Eye (tissue), 1 donor: ENCODE results near the gene EIF4A2.

ENCODE experiments used
- DNase-seq: peaks from one replicate; pipeline ENCODE4 v3.0.0-alpha.2; 2015

EIF4A2 gene

GRCh38 chr3:186783058-186783730 is at the start of gene EIF4A2:
TSS of gene EIF4A2 (plus strand) at chr3:186783577. CDS start at chr3:186783611, 34 bp downstream.
- peak; percentile 98 for DNase-seq

DNA sequence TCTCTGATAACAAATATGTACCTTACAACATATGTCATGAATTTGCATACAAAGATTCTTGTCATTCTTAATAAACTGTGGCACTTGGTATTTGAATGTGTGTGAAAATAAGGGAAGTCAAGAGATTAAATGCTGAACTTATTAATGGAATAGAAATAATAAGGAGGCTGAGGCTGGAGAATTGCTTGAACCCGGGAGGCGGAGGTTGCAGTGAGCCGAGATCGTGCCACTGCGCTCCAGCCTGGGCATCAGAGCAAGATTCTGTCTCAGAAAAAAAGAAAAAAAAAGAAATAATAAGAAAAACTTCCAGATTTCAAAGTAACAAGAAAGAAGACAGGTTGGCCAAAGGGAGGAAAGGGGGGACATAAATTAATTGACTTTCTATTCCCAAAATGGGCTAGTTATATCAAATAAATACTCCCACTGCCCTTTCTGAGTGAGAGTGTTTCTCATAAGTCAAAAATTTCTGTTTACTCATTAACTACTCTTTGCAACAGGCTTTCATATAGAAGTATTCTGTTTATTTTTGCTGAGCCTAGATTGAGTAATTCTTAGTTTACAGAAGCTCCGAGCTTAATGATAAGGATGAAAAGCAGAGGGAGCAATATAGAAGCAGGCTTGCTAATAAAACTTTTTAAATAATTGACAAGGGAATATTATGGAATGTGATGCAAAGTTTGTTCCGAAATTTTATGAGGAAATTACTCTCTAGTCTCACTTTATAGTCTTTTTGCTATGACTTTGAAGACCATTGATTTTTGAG is 40.6 kb upstream of the EIF4A2 start:
- no peak for DNase-seq

- no peak for DNase-seq
Measured at GRCh38 chr3:186743666-186744065, 39.7 kb upstream of the EIF4A2 start.

- DNase-seq = peak; percentile 20
Measured at GRCh38 chr3:186746008-186746407, 37.4 kb upstream of the EIF4A2 start.

DNA sequence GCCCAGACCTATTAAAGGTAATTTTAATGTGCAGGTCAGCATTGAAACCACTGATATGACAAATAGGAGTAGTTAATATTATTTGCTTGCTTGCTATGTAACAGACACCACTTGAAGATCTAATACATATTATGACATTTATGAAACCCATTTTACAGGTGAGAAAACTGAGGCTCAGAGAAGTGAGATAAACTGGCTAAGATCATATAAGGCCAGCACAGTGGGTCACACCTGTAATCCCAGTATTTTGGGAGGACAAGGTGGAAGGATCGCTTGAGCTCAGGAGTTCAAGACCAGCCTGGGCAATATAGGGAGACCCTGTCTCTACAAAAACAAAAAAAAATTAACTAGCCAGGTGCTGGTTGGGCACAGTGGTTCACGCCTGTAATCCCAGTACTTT is 33.1 kb upstream of the EIF4A2 start:
- no peak for DNase-seq

- no peak for DNase-seq
Measured at GRCh38 chr3:186751480-186751879, 31.9 kb upstream of the EIF4A2 start.

DNA sequence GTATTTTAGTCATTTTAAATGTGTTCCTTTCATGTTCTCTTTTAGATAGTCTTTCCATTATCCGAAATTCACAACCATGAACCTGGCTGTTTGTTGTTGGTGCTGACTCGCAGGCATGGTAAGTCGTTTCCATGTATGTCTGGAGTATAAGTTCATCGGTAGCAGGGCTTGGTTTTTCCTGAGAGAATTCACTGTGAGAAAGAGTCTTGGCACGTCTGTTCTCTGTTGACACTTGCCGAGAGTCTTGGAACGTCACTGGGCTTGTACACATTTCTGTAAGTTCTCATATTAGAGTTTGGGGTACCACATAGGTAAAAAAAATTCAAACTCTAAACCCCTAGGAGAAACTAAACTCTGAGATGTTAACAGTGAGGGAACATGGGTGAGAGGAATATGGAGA is 29.4 kb upstream of the EIF4A2 start:
- DNase-seq = no peak

- no peak for DNase-seq
Measured at GRCh38 chr3:186754871-186755270, 28.5 kb upstream of the EIF4A2 start.

DNA sequence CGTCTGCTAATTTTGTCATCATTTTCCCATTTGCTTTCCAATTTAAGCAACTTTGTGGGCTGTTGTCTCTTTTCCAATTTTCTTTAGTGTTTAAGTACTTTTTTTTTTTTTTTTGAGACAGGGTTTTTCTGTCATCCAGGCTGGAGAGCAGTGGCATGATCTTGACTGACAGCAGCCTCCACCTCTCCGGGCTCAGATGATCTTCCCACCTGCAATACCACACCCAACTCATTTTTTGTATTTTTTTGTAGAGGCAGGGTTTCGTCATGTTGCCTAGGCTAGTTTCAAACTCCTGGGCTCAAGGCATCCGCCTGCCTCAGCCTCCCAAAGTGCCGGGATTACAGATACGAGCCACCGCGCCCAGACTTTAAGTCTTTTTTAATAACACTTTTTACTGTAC is 26.2 kb upstream of the EIF4A2 start:
- no peak for DNase-seq

- DNase-seq = no peak
Measured at GRCh38 chr3:186757686-186758220, 25.6 kb upstream of the EIF4A2 start.

DNA sequence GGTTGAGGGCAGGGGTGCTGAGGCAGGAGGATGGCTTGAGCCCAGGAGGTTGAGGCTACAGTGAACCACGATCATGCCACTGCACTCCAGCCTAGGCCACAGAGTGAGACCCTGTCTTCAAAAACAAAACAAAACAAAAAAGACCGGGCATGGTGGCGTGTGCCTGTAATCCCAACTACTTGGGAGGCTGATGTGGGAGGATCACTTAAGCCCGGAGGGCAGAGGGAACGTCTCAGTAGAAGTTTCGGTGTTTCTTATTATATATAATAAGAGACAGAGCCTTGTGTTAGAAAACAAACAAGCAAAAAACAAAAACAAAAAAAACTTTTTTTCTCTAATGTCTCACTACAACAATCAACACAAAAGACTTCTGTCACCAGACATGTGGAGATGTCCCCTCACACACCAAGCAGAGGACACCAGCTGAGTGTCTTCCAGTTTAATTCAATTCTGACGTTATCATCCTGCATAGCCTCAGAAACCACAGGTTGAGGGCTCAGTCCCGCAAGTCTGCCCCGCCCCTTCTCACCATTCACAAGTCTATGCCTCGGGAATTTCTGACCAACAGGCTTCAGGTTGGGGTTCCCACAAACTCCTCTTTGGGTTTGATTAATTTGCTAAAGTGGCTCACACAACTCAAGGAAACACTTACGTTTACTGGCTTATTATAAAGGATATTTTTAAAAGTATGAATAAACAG is 24.0 kb upstream of the EIF4A2 start:
- no peak for DNase-seq

DNA sequence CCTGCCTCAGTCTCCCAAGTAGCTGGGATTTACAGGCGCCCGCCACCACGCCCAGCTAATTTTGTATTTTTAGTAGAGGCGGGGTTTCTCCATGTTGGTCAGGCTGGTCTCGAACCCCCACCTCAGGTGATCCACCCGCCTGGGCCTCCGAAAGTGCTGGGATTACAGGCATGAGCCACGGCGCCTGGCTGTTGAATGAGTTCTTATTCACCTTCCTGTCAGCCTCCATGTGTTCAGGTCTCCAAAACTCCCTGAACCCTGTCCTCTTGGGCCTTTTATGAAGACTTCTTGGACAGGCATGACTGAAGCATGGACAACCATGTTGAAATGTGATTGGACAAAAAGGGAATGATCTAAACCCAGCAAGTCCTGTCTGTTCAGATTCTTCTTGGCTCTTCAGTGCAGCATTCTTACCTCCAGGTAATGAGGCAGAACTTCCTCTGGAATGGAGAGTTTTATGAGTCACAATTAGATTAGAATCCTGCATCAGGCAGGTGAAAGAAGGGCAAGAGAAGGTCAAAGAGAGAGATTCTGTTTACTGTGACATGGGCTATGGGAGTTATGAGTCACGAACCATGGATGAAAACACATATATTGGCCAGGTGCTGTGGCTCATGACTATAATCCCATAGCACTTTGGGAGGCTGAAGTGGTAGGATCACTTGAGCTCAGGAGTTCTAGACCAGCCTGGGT is 23.1 kb upstream of the EIF4A2 start:
- no peak for DNase-seq

DNA sequence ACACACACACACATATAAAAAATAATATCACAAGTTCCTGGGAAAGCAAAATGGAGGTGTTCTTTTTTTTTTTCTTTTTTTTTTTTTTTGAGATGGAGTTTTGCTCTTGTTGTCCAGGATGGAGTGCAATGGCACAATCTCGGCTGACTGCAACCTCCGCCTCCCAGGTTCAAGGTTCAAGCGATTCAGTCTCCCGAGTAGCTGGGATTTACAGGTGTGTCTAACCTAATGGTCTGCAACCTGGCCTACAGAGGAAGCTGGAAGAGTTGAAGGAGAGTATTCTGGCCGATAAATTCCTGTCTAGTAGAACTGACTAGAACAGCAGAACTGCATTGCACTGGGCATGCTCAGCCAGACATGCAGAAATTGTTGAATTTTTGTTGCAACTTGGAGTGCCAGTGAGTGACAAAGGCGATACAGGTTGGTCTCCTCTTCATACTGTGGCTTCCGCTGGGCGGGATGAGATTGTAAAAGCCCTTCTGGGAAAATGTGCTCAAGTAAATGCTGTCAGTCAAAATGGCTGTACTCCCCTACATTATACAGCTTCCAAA is 22.4 kb upstream of the EIF4A2 start:
- DNase-seq = no peak

DNA sequence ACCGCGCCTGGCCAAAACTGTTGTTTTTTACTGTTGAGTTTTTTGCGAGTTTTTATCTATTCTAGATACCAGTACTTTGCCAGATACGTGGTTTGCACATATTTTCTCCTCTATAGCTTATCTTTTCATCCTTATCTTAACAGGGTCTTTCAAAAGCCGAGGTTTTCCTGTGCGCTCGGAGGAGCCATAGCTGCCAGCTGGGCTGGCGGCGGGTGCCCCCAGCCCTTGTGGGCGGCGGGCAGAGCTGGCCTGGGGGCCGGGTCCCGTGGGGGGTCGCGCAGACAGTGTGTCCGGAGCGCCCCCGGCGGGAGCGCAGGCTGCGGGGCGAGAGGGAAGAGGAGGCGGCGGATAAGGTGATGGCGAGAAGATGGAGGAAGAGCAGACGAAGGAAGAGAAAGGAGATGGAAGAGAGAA is 11.1 kb upstream of the EIF4A2 start:
- DNase-seq = no peak

DNA sequence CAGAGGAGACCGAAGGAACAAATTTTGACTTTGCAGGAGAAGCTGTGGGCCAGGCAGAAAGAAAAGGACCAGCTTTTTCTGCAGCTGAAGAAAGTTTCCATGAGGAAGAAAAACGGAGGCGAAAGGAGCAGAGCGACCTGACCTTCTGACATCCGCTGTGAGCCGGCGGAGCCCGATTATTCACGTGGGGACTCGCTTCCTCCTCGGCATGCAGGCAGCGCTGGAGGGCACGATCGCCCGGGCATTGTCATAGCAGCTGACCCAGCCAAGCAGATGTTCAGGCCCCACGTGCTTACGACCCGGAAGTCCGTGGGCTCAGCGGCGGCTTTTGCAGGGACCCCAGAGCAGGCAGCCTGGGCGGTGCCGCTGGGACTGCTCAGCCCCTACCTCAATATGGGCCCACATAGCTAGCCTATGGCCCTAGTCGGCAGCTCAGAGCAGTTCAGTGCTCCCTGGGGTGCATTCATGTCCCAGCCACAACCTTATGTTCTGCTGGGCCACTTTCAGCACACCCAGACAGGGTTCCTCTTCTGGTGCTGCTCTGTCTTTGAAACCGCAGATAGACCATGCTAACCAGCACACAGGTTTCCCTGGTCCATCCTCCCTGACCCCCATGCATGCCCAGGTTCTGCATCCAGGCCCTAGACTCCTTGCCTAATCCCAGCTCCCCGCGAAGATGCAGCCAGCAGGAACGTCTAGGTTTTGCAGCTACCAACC is 10.5 kb upstream of the EIF4A2 start:
- DNase-seq = peak; percentile 80

DNA sequence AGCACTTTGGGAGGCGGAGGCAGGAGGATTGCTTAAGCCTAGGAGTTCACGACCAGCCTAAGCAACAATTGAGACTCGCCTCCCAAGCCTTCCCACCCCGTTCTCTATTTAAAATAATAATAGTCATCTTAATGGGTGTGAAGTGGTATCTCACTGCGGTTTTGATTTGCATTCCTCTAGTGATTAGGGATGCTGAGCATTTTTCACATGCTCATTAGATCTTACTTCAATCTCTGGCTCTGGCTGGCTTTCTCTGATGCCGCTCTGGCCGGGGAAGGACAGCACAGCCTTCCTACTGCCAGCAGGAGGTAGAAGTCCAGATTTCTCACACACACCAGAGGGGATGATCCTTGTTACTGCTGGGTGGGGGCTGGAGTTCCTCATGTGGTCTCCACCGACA is 7.4 kb upstream of the EIF4A2 start:
- no peak for DNase-seq

DNA sequence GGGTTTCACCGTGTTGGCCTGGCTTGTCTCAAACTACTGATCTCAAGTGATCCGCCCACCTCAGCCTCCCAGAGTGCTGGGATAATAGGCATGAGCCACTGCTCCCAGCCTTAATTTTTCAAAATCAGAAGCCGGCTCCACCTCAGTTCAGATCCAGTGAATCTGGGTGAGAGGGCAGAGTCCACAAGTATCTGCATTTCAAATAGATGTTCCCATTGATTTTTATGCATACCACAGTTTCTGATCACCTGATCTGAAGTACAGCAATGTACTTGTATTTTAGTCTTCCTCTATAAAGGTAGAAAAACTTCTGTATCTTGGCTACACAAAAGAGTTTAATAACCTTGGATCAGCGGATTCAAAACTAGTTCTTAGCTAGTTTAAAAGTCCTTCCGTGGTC is 4.2 kb upstream of the EIF4A2 start:
- no peak for DNase-seq

- no peak for DNase-seq
Measured at GRCh38 chr3:186782542-186783057, 777 bp upstream of the EIF4A2 start.

DNA sequence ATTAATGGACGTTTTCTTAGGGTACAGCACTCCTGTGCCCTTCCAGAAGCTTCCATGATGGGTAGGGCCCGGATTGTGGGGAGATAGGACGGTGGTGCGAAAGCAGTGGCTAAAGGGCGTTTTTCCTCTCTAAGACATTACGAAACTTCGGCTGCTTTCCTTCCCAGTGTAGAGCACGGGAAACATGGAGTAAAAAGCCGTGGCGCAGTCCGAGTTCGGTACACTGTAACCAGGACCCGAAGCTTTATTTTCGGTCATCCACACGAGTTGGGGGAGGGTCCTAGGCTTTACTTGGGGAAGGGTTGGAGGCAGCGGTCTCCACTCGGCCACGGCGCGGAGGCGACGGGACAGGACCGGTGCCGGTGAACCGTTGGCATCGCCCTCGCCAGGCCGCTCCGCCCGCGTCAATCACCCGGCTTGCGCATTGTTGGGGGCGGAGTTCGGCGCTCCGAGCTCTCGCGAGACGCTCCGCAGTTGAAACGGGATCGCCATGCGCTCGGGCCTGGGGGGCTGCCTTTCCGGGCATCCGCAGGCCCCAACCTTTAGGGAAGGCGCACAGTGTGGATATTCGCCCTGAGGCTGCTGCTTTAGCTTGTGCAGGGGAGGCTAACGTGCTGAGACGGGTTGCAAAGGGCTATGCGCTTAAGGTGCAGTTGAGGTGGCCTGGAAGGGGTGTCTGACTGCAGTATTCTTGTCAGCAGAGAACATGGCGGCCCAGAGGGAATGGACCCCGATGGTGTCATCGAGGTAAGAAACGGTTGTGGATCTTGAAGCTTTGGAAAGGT is 546 bp downstream of the EIF4A2 start:
- DNase-seq = peak; percentile 94

DNA sequence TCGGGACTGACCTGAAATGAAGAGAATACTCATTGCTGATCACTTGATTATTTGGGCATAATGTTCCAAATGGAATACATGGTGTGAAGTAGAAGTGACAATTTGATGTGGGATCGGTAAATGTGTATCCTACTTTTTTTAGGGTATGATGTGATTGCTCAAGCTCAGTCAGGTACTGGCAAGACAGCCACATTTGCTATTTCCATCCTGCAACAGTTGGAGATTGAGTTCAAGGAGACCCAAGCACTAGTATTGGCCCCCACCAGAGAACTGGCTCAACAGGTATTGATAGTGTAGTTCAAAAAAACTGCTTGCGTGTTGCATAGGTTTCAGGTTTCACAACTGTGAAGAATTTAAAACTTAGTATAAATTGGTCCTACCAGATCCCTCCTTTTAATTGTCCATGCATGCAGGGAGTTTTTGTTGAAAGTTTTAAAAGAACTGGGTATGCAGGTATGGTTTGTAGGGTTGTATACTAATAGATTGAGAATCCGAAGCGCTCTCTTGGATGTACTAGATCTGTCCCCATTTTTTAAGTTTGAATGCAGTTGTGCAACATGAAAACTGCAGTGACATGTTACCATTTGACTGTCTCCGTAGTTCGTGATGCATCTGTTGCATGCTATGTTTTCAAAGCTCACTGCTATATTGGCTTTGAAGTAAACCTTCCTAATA is 1.6 kb downstream of the EIF4A2 start:
- DNase-seq = no peak
